HG02798 (cell line): ENCODE results near the gene ZNF343.
A peak's percentile ranks its signal among the peaks of the same experiment; 100 is the strongest.
"Not testable (repeated sequence)": the region's sequence is repeated elsewhere in the genome, so short reads cannot be mapped to it uniquely, and the experiment has no call there.

ENCODE experiments used
- ATAC-seq: cut with Tn5 transposase; IDR thresholded peaks from one replicate; pipeline ENCODE4 v1.9.1; 2021; ENCODE audit warnings: mild to moderate bottlenecking; ENCODE audit not compliant: unreplicated experiment, poor library complexity

ZNF343 gene

DNA sequence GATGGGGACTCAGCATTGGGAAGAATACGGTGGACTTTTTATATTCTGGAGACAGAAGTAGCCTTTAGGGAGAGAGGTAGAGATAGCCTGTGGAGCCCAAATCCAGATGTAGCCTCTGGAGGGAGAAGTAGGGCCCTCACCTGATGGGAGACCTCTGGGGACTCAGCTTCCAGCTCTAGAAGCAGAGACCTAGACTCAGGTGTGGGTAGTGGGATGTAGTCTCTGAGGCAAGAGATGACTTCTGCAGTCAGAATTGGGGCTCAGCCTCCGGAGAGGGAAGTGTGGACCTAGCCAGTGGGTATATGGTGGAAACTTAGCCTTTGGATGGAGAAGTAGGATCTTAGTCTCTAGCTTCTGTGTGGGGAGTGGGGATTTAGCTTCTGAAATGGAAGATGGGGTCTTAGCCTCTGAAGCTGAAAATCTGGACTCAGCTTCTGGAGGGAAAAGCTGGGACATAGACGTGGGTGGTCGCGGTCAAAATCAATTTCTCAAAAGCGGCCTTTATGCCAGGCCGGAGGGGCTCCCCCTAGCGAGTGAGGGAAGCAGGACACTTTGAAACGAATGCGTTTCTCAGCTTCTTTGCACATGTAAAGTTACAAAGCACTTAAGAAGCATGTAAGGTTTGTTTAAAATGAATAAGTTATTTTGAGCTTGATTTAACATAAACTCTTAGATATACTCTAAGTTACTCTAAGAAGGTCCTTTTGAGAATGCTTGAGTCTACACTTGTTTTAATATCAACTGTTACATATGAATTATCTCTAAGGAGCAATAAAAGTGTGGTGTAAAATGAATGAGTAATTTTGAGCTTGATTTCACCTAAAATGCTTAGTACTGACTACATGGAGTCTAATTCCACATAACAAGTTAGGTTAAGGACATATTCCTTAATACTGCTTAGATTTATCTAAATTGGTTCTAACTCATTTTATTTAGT lies 12.9 kb upstream of the ZNF343 start:
- no peak for ATAC-seq

DNA sequence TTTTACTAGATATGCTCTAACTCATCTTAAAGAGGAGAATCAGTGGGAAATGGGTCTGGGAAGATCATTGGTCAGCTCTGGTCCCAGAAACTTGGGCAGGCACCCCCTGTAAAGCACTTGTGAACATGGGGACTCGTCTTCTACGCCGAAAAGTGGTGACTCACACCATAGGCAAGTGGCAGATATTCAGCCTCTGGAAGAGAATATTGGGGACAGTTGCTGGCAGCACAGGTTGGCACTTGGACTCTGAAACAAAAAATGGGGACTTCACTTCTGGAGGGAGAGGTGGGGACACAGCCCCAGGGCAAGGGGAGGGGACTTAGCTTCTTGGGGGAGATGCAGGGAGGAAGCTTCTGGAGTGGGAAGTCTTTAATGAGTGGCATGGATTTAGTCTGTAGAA lies 11.9 kb upstream of the ZNF343 start:
- no peak for ATAC-seq

DNA sequence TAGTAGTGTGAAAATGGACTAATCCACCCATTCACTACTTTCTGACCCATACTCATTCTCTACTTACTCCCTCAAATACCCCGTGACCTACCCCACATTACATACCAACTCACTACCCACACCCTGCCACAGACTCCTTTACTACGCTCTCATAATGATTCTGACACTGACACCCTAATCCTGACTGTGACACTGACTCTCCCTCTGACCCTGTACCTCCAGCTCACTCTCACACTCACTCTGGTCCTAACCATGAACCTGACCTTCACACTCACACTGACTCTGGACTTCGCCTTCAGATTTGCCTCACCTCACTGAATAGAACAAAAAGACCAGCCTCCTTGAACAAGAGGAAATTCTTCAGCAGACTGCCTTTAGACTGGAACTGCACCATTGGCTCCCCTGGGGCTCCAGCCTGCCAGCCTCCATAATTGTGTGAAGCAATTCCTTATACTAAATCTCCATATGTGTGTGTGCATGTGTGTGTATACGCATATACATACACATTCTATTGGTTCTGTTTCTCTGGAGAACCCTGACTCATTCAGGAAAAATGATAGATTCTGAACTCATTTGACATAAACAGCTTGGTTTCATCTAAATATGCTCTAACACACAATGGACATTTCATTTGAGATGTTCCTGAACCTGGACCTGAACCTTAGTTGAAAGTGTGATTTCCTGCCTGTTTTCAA lies 10.5 kb upstream of the ZNF343 start:
- ATAC-seq, result no peak

DNA sequence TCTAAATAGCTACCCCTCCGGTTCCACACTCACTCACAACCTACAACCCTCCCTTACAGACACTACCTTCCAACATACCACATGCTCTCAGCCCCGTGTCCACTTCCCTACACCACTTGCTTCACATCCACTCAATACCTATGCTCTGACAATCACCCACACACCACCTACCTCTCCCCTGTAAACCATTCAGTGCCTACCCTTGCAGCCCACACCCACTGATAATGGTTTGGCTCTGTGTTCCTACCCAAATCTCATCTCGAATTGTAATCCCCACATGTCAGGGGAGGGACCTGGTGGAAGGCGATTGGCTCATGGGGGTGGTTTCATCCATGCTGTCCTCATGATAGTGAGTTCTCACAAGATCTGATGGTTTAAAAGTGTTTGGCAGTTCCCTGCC lies 9.8 kb upstream of the ZNF343 start:
- no peak for ATAC-seq

DNA sequence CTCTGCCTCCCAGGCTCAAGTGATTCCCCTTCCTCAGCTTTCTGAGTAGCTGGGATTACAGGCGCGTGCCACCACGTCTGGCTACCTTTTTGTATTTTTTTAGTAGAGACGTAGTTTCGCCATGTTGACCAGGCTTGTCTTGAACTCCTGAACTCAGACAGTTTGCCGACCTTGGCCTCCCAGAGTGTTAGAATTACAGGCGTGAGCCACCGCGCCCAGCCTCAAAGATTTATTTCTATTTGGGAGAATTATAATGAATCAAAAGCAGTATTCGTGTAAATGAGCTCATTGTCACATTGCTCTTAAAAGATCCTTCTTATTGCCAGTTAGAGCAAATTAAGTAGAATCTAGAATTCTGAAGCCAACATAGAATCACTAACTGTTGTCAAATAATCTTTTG lies 9.4 kb upstream of the ZNF343 start:
- no peak for ATAC-seq

DNA sequence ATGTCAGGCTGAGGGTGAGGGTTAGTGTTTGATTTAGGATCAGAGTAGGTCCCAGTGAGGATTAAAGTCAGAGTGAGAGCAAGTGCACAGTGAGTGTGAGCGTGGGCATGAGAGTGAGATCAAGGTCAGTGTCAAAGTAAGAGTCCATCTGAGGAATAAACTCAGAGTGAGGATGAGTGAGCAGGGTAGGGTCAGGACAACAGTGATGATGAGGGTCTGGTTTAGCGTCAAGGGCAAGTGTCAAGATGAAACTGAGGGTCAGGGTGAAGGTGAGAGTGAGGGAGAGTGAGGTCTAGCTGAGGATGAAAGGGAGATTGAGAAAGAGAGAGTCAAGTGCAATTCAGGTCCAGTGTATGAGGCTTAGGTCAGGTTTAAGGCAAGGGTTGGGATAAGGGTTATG lies 7.7 kb upstream of the ZNF343 start:
- no peak for ATAC-seq

DNA sequence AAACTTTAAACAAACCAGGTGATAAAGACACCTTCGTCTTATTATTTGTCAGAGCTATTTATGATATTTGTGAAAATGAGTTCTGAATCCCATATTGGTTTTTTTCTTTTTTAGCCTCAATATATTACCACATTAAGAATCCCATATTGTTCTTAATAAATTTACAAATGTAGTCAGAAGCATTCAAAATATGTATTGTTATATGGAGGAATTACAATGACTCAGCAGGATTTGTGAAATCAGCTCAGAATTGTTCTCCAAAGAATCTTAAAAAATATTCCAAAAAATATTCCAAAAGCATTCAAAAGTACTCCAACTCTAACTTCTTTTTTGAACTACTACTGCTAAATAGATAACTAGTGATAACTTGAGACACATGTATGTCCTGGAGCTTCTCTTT lies 6.5 kb upstream of the ZNF343 start:
- ATAC-seq, result no peak

DNA sequence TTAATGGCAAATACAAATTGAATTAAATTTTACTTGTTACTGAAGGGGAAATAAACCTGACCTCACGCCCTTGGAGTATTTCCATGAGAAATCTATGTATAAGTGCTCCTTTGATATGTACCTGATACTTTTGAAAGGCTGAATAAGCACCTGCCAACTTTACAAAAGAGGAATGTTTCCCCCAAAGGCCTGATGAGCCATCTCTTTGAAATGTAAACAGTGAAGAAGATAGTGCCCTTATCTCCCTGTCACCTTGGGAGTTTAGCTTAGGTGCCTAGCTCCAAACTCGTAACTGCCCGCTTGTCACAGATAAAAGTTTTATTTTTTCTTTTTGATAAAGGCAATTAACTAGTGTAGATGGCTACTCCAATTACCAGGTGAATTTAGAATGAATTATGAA lies 1.1 kb upstream of the ZNF343 start:
- ATAC-seq, result no peak

DNA sequence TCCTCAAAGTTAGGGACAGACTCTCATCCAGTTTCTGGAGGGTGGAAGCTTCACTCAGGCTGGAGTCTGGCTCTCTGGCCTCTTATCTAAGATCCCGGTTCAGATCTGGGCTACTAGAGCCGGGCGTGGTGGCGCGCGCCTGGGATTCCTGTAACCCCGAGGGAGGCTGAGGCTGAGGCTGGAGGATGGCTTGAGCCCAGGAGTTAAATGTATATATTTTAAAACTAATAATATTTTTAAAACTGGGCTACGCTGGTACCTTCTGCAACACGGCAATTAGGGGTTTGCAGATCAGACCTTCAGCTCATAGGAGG lies 710 bp upstream of the ZNF343 start:
- no peak for ATAC-seq

DNA sequence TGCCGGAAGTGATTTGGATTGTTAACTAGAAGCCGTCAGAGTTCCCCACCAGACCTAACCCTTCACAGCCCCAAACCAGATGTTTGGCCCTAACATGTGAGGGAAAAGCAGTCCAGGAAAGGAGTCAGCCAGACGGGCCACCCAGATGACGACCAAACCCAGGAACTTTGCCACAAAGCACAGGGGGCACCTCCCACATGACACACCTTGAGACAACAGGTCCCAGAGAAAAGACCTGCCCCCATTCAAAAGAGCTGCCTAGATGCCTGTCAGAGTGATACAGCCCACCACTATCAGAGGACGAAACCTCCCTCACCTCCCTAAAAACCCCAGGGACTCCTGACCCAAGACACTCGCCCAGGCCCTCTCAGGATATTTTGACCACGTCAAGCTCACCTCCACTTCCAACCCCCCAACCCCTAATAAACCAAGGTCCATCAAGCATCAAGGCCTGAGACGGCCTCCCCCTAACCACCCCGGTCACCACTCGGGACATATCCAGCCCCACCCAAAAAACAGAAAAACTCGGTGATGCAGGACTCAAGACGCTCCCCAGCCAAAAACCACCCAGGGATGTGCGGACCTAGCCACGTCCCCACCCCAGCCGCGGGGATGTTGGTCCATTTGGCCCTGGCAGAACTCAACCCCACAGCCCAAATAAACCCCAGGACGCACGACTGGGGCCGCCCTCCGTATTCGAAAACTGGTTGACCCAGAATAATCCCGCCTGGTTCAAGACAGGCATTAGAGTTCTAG lies 662 bp downstream of the ZNF343 start:
- peak; percentile 14 for ATAC-seq

DNA sequence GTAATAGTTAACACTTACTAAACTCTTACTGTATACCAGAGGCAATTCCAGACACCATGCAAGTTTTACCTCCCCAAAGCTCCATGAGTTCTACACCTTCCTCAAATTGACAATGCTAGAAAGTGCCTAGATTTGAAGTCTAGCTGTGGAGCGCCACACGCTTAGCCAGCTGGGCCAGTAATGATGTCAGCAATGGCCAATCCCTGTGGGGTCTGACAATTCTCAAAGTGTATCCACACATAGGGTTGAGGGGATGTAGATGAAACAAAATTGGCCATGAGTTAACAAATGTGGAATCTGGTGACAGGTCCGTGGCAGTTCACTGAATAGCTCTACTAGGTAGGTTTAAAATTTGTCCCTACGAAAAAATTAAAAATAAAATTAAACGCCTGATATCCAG lies 1.3 kb downstream of the ZNF343 start:
- ATAC-seq, result no peak

DNA sequence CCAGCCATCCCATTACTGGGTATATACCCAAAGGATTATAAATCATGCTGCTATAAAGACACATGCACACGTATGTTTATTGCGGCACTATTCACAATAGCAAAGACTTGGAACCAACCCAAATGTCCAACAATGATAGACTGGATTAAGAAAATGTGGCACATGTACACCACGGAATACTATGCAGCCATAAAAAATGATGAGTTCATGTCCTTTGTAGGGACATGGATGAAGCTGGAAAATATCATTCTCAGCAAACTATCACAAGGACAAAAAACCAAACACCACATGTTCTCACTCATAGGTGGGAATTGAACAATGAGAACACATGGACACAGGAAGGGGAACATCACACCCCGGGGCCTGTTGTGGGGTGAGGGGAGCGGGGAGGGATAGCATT lies 2.3 kb downstream of the ZNF343 start:
- not testable (repeated sequence) for ATAC-seq

DNA sequence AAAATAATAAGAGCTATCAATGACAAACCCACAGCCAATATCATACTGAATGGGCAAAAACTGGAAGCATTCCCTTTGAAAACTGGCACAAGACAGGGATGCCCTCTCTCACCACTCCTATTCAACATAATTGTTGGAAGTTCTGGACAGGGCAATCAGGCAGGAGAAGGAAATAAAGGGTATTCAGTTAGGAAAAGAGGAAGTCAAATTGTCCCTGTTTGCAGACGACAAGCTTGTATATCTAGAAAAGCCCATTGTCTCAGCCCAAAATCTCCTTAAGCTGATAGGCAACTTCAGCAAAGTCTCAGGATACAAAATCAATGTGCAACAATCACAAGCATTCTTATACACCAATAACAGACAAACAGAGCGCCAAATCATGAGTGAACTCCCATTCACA lies 3.9 kb downstream of the ZNF343 start:
- not testable (repeated sequence) for ATAC-seq

DNA sequence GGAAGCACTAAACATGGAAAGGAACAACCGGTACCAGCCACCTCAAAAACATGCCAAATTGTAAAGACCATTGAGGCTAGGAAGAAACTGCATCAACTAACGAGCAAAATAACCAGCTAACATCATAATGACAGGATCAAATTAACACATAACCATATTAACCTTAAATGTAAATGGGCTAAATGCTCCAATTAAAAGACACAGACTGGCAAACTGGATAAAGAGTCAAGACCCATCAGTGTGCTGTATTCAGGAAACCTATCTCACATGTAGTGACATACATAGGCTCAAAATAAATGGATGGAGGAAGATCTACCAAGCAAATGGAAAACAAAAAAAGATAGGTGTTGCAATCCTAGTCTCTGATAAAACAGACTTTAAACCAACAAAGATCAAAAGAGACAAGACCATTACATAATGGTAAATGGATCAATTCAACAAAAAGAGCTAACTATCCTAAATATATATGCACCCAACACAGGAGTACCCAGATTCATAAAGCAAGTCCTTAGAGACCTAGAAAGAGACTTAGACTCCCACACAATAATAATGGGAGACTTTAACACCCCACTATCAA lies 5.8 kb downstream of the ZNF343 start:
- ATAC-seq, result not testable (repeated sequence)

DNA sequence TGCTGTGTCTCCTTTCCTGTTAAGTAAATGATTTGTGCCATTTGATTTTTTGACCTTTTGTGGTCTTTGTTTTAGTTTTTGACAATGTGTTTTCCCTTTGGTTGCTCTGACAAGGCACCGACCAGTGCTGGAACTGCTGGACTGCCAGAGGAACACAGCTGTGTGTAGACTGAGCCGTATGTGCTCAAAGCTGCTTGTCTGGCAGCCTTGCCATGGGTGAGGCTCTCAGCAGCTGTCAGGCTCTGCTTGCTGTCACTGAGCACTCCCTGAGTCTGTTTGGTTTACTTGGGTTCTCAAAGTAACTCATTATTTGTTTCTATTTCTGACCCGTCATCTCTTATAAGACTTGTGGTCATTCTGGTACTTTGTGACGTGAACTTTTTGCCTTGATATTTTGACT lies 23.1 kb downstream of the ZNF343 start:
- no peak for ATAC-seq

DNA sequence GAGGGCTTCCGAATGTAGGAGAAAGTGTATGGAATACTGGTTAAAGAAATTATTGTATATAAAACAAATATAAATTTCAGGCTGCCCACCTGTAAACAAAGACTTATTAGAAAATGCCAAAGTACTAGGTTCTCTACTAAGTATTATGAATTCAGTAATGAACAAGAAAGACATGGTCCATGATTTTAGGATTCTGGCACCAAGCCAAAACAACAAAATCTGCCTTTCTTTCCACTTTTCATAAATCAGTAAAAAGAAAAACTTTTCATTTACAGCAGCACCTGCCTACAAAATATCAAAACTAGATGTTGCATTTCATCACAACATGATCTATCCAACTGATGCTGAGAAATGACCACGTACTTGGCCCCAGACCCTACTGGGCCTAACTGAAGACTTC lies 23.6 kb downstream of the ZNF343 start:
- ATAC-seq, result no peak

DNA sequence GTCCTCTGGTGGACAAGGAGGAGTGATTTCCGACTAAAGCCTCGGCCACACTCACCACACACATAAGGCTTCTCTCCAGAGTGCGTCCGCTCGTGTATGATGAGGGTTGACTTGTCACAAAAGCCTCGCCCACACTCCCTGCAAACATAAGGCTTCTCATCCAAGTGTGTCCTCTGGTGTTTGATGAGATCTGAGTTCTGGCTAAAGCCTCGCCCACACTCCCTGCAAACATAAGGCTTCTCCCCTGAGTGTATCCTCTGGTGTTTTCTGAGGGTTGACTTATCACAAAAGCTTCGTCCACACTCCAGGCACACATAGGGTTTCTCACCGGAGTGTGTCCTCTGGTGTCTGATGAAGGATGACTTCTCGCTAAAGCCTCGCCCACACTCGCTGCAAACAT lies 25.2 kb downstream of the ZNF343 start:
- ATAC-seq, result no peak

DNA sequence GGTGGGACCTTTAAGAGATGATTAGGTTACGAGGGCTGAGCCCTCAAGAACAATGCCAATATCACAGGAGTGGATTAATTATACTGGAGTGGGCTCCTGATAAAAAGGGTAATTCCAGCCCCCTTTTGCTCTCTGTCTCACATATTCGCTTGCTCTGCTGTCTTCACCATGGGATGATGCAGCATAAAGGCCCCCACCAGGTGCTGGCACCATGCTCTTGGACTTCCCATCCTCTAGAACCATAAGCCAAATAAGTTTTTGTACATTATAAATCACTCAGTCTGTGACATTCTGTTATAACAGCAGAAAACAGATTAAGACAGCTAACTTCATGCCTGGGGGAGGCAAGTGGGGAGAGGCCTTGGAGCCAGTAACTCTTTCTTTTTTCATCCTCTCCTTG lies 28.3 kb downstream of the ZNF343 start:
- ATAC-seq, result no peak

DNA sequence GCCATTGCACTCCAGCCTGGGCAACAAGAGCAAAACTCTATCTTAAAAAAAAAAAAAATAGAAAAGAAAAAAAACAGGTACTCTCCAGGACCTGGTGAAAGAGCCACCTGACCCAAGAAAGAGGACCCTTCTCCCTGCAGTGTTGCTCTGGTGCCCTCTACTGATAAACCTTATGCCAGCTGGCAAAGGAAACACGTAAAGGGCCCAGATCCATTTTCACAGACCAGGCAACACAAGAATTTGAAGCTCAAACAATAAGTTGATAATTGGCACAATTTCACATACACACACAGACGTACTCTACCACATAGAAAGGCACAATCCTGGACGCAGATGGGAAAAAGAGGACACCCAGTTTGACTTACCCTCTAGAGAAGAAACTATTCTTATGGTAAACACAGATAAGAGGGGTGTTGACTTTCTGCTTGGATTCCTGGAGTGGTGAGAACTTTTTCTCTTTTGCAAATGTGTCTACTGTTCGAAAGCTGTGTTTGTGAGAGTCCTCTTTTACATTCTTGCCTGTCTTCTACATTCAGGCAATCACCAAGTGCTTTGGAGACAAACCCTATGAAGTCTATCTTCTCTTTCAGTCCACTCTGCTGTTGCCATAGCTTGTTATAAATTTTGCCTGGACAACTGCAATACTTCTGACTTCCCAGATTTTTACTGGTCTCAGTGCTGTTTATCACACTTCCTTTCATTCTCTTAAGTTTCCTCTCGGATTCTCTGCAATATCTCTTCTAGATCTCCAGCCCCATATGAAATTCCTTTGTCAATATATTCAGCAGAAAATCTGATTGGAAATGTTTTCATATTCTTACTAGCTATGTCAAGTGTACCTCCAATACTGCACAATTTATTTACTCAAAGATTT lies 31.7 kb downstream of the ZNF343 start:
- no peak for ATAC-seq
